GM15510 (cell line): ENCODE measurements around the gene STX2.

Experiments used
- POLR2A ChIP-seq: IDR thresholded peaks from 3 replicates; pipeline ENCODE4 v1.6.1; 2011; ENCODE audit warnings: borderline replicate concordance; ENCODE audit not compliant: insufficient read length; ENCODE audit errors: extremely low read depth

Gene STX2

GRCh38 chr12:130872179-130873096 is 33.4 kb upstream of the STX2 start:
- TF ChIP-seq POLR2A, result no peak

- TF ChIP-seq POLR2A, result peak; percentile 93
Observed at GRCh38 chr12:130871286-130872178, 32.5 kb upstream of the STX2 start, which contains the start of gene RAN. Gene RAN, plus strand, starts transcription at chr12:130872066. Its CDS starts 528 bp downstream, at chr12:130872594.

- peak; percentile 61 for TF ChIP-seq POLR2A
Observed at GRCh38 chr12:130870442-130871285, 31.6 kb upstream of the STX2 start.

GRCh38 chr12:130868412-130868811 is 29.4 kb upstream of the STX2 start:
- no peak for TF ChIP-seq POLR2A

- TF ChIP-seq POLR2A, result no peak
Observed at GRCh38 chr12:130863298-130863697, 24.2 kb upstream of the STX2 start.

GRCh38 chr12:130862161-130862560 is 23.1 kb upstream of the STX2 start:
- no peak for TF ChIP-seq POLR2A

GRCh38 chr12:130860311-130860710 is 21.3 kb upstream of the STX2 start:
- no peak for TF ChIP-seq POLR2A

- TF ChIP-seq POLR2A, result no peak
Observed at GRCh38 chr12:130859161-130859560, 20.1 kb upstream of the STX2 start.

GRCh38 chr12:130858084-130858483 is 19.0 kb upstream of the STX2 start:
- TF ChIP-seq POLR2A, result no peak

- TF ChIP-seq POLR2A, result no peak
Observed at GRCh38 chr12:130856088-130856487, 17.0 kb upstream of the STX2 start.

GRCh38 chr12:130850418-130851021 is 11.5 kb upstream of the STX2 start:
- no peak for TF ChIP-seq POLR2A

- TF ChIP-seq POLR2A, result no peak
Observed at GRCh38 chr12:130849561-130850417, 10.7 kb upstream of the STX2 start.

- no peak for TF ChIP-seq POLR2A
Observed at GRCh38 chr12:130847112-130847511, 8.1 kb upstream of the STX2 start.
